MG63 (cell line): Measurements from ENCODE around the gene CBY3. TPM values are rescaled to one million over a fixed set of nuclear protein-coding genes. Genes with fewer than 3 reads are reported as not detected.
"Not testable (repeated sequence)": the region's sequence is repeated elsewhere in the genome, so short reads cannot be mapped to it uniquely, and the experiment has no call there.

Experiments used
- DNase-seq: peaks from one replicate; pipeline ENCODE4 v3.0.0-alpha.2; 2020
- H3K27me3 ChIP-seq: fragments of 250-450 bp; sonication (Bioruptor Pico); 2 replicates; pipeline ENCODE4 v1.5.1; 2020; ENCODE audit warnings: mild to moderate bottlenecking, moderate library complexity
- H3K36me3 ChIP-seq: fragments of 250-450 bp; sonication (Bioruptor Pico); 2 replicates; pipeline ENCODE4 v1.5.1; 2020; ENCODE audit warnings: mild to moderate bottlenecking, moderate library complexity
- H3K4me3 ChIP-seq: fragments of 250-450 bp; sonication (Bioruptor Pico); 2 replicates; pipeline ENCODE4 v1.5.1; 2020; ENCODE audit warnings: mild to moderate bottlenecking, moderate library complexity
- H3K9me3 ChIP-seq: fragments of 250-450 bp; sonication (Bioruptor Pico); 2 replicates; pipeline ENCODE4 v1.5.1; 2020; ENCODE audit warnings: mild to moderate bottlenecking, moderate library complexity
- total RNA-seq: library from RNA; depleted of rRNA; stranded (reverse); fragments of >200 nt; shearing (Covaris generic); gene quantifications from 2 replicates; pipeline ENCODE4 v1.2.3, GENCODE V29; 2014; ENCODE audit warnings: low replicate concordance

CBY3 gene
- total RNA-seq, 1 experiment from 2014 or later: not detected

- not testable (repeated sequence) for H3K36me3 ChIP-seq, H3K4me3 ChIP-seq, DNase-seq, H3K27me3 ChIP-seq, H3K9me3 ChIP-seq
Observed at GRCh38 chr5:179689212-179689611, 8.4 kb upstream of the CBY3 start.

GRCh38 chr5:179680014-179680779 is 637 bp downstream of the CBY3 start:
- no peak for DNase-seq
- Histone ChIP-seq H3K36me3 (peaks cover 12% of the 10 kb centered on the region), H3K9me3 (no peaks in the 10 kb centered on the region), H3K4me3 (no peak overlapping the region), H3K27me3 (no peaks in the 10 kb centered on the region)

- no peaks in the 10 kb centered on the region for H3K9me3 ChIP-seq
- H3K36me3 ChIP-seq: peaks cover 12% of the 10 kb centered on the region
- DNase-seq: peak; percentile 61
- no peaks in the 10 kb centered on the region for H3K27me3 ChIP-seq
- peak overlapping the region; percentile 93 for H3K4me3 ChIP-seq
Observed at GRCh38 chr5:179679014-179679674, 1.7 kb downstream of the CBY3 start.

GRCh38 chr5:179678223-179679013 is 2.4 kb downstream of the CBY3 start:
- Histone ChIP-seq H3K4me3 (peak overlapping the region; percentile 93), H3K36me3 (peaks cover 12% of the 10 kb centered on the region), H3K9me3 (no peaks in the 10 kb centered on the region), H3K27me3 (no peaks in the 10 kb centered on the region)
- DNase-seq: peak; percentile 98

GRCh38 chr5:179668391-179668790 is 12.4 kb downstream of the CBY3 start:
- Histone ChIP-seq H3K36me3 (peaks cover 3% of the 10 kb centered on the region; the same call in 1 of the 2 replicates), H3K9me3 (no peaks in the 10 kb centered on the region; the same call in 1 of the 2 replicates), H3K4me3 (no peak overlapping the region), H3K27me3 (no peaks in the 10 kb centered on the region)
- peak; percentile 16 for DNase-seq

GRCh38 chr5:179661647-179662046 is 19.2 kb downstream of the CBY3 start:
- not testable (repeated sequence) for H3K9me3 ChIP-seq, DNase-seq, H3K27me3 ChIP-seq, H3K4me3 ChIP-seq, H3K36me3 ChIP-seq

- not testable (repeated sequence) for H3K36me3 ChIP-seq, H3K9me3 ChIP-seq, H3K27me3 ChIP-seq
- H3K4me3 ChIP-seq: peak overlapping the region; percentile 71
- peak; percentile 12 for DNase-seq
Observed at GRCh38 chr5:179658179-179658856, 22.5 kb downstream of the CBY3 start.

- peak; percentile 17 for DNase-seq
- not testable (repeated sequence) for H3K27me3 ChIP-seq, H3K4me3 ChIP-seq
Observed at GRCh38 chr5:179657302-179658178, 23.3 kb downstream of the CBY3 start.

GRCh38 chr5:179653135-179653534 is 27.7 kb downstream of the CBY3 start:
- H3K36me3 ChIP-seq, H3K9me3 ChIP-seq, H3K27me3 ChIP-seq: not testable (repeated sequence)

More at GRCh38 chr5:179657302-179658178, 23.3 kb downstream of the CBY3 start:
- not testable (repeated sequence) for H3K36me3 ChIP-seq, H3K9me3 ChIP-seq

GRCh38 chr5:179650245-179650644 is 30.6 kb downstream of the CBY3 start:
- H3K9me3 ChIP-seq, H3K36me3 ChIP-seq, H3K4me3 ChIP-seq, DNase-seq, H3K27me3 ChIP-seq: not testable (repeated sequence)

More at GRCh38 chr5:179653135-179653534, 27.7 kb downstream of the CBY3 start:
- DNase-seq, H3K4me3 ChIP-seq: not testable (repeated sequence)

- DNase-seq, H3K27me3 ChIP-seq: not testable (repeated sequence)
Observed at GRCh38 chr5:179649166-179649703, 31.6 kb downstream of the CBY3 start.

GRCh38 chr5:179648410-179648809 is 32.4 kb downstream of the CBY3 start:
- no peak overlapping the region for H3K4me3 ChIP-seq
- H3K9me3 ChIP-seq: no peaks in the 10 kb centered on the region
- peaks cover 10% of the 10 kb centered on the region; the same call in 1 of the 2 replicates for H3K27me3 ChIP-seq
- no peak for DNase-seq
- H3K36me3 ChIP-seq: no peaks in the 10 kb centered on the region

More at GRCh38 chr5:179649166-179649703, 31.6 kb downstream of the CBY3 start:
- not testable (repeated sequence) for H3K9me3 ChIP-seq, H3K4me3 ChIP-seq, H3K36me3 ChIP-seq

- not testable (repeated sequence) for DNase-seq, H3K27me3 ChIP-seq, H3K4me3 ChIP-seq, H3K36me3 ChIP-seq, H3K9me3 ChIP-seq
Observed at GRCh38 chr5:179644766-179645165, 36.1 kb downstream of the CBY3 start.

GRCh38 chr5:179643141-179643920 is 37.5 kb downstream of the CBY3 start:
- not testable (repeated sequence) for H3K36me3 ChIP-seq, H3K27me3 ChIP-seq, H3K9me3 ChIP-seq, H3K4me3 ChIP-seq, DNase-seq

GRCh38 chr5:179642626-179643025 is 38.2 kb downstream of the CBY3 start:
- H3K27me3 ChIP-seq, DNase-seq, H3K4me3 ChIP-seq, H3K9me3 ChIP-seq, H3K36me3 ChIP-seq: not testable (repeated sequence)
